SK-N-MC (cell line): ENCODE measurements around the gene PITRM1.

ENCODE experiments used
- EZH2 ChIP-seq: fragments of 200-600 bp; sonication (generic); IDR thresholded peaks from one replicate; pipeline ENCODE4 v1.6.1; 2017; ENCODE audit warnings: antibody characterized with exemption
- POLR2AphosphoS5 ChIP-seq: IDR thresholded peaks from 2 replicates; pipeline ENCODE4 v1.6.1; 2012; ENCODE audit warnings: mild to moderate bottlenecking, low read depth, low read length, borderline replicate concordance

DNA sequence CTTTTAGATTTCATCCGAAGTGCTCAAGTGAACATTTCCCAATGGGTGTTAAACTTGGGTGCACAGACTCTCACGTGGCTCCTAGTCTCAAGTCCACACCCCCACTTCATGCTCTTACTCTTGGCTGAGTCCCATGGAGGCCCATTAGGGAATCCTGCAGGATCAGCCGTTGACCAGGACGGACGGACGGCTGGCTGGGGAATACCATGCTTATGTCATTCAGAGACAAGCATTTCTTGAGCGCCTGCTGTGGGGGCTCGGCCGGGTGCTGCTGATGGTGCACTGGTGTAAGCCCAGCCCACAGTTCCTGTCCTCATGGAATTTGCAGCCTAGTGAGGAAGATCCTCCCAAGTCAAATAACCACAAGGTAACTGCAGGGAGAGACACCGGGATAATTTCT, 44.7 kb downstream of the PITRM1 start:
- no peak for TF ChIP-seq EZH2
- no peak for TF ChIP-seq POLR2AphosphoS5
